GM18517 (cell line): ENCODE data around the gene SIX5.

Experiments
- ATAC-seq: cut with Tn5 transposase; IDR thresholded peaks from one replicate; pipeline ENCODE4 v1.9.1; 2021; ENCODE audit warnings: mild to moderate bottlenecking, moderate library complexity; ENCODE audit not compliant: unreplicated experiment

SIX5 gene

DNA sequence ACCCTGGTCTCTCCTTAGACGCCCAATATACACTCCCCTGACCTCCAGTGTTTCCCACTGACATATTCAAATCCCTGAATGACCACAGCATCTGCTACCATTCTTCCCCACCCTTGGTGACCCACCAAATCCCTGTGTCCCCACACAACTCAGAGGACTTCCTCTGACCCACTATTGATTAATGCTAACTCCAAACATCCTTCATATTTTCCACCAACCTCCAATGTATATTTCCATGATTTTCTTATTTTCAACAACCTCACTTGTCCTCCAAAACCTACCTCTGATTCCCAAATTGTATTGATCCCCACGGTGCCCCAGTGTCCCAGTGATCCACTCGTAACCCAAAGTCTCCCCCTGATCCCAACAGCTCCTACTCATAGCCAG, 24.1 kb upstream of the SIX5 start:
- no peak for ATAC-seq

- peak; percentile 86 for ATAC-seq
Observed at GRCh38 chr19:45792470-45793177, 23.6 kb upstream of the SIX5 start, which contains the start of gene DMWD. Gene DMWD, minus strand, starts transcription at chr19:45792845. Its CDS starts 89 bp downstream, at chr19:45792756.

GRCh38 chr19:45791744-45792469, 22.9 kb upstream of the SIX5 start:
- peak; percentile 5 for ATAC-seq

DNA sequence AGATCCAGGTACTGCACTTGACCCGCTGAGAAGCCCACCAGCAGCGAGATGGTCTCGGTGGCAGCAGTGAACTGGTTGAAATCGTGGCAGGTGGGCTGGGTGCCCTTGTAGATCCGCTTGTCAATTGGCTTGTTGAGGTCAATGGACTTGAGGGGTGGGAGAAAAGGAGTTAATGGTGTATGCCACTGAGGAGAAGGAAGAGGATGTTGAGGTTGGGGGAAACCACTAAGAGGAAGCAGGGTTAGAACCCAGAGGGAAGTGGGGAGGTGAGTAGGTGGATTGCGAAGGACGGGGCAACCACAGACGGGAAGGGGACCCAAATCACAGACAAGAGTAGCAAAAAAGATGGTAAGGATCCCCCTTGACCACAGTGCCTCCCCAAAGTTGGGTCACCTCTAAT, 21.9 kb upstream of the SIX5 start:
- no peak for ATAC-seq

DNA sequence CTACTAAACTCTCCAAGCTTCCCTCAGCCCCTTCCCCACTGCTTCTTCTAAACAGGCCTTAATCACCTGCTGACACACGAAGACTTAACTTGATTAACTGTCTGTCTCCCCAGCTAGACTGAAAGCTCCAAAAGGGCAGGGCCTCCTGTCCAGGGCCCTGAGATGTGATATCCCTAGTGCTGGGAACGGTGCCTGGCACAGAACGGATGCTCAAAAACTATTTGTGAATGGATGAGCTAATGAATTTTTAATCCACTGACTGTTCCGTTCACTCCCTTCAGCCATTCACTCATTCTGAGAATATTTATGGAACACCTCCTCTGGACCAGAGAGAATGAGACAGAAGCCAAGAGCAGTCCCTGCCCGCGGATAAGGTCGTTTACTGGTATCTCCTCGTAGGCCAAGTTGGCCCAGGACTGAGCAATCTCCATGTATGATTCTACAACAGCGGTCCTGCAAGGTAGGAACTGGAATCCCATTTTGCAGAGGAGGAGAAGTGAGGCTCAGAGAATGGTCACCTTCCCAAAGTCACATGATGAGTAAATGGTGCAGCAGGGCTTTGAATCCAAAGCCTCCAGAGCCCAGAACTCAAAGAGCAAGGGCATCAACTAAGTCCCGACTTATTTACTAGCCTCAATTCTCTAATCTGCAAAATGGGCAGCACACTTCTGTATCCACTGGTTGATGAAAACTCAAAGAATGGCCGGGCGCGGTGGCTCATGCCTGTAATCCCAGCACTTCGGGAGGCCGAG, 20.2 kb upstream of the SIX5 start:
- ATAC-seq: no peak

DNA sequence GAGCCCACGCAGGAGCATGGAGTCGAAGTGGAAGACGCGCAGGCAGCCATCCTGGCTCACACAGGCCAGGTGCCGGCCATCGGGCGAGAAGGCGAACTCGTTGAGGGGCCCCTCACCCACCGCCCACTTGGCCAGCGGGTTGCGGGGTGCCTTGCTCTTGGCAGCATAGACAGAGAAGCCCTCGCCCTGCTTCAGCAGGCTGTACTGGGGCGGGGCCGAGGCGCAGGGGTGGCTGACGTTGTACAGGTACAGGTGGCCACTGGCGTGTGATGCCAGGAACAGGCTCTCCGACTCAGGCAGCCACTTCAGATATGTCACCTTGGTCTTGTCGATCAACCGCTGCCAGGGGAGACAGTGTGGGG, 17.5 kb upstream of the SIX5 start:
- no peak for ATAC-seq

GRCh38 chr19:45785781-45786532, 16.9 kb upstream of the SIX5 start:
- no peak for ATAC-seq

GRCh38 chr19:45785097-45785496, 16.0 kb upstream of the SIX5 start:
- ATAC-seq: no peak

GRCh38 chr19:45784096-45784495, 15.0 kb upstream of the SIX5 start:
- no peak for ATAC-seq

- ATAC-seq: no peak
Observed at GRCh38 chr19:45782820-45783785, 14.1 kb upstream of the SIX5 start.

DNA sequence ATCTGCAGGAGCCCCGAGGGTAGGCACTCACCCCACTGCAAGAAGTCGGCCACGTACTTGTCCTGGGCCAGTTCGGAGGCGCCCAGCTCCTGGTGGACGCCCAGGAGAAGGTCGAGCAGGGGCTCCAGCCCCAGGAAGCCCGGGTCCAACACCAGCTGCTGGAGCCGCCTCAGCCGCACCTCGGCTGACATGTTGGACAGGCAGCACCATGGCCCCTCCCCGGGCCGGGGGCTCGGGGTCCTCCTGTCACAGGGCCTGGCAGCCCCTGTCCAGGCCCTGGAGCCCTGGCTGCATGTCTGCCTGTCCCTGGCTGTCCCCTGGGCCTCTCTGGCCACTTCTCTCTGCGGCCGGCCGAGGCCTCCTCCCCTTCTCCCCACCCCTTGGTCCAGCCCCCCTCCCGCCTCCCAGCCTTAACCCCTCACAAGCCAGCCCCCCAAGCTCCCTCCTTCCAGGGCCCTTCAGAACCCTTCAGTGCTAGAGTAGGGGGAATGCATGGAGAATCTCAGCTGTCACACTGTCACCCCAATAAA, 13.2 kb upstream of the SIX5 start, which contains the start of gene DMPK:
DMPK (minus strand) TSS at position 329 of the 530 bp plus-strand sequence; CDS start at position 191, 138 bp downstream.
- no peak for ATAC-seq

GRCh38 chr19:45781214-45782161, 12.4 kb upstream of the SIX5 start:
- no peak for ATAC-seq

DNA sequence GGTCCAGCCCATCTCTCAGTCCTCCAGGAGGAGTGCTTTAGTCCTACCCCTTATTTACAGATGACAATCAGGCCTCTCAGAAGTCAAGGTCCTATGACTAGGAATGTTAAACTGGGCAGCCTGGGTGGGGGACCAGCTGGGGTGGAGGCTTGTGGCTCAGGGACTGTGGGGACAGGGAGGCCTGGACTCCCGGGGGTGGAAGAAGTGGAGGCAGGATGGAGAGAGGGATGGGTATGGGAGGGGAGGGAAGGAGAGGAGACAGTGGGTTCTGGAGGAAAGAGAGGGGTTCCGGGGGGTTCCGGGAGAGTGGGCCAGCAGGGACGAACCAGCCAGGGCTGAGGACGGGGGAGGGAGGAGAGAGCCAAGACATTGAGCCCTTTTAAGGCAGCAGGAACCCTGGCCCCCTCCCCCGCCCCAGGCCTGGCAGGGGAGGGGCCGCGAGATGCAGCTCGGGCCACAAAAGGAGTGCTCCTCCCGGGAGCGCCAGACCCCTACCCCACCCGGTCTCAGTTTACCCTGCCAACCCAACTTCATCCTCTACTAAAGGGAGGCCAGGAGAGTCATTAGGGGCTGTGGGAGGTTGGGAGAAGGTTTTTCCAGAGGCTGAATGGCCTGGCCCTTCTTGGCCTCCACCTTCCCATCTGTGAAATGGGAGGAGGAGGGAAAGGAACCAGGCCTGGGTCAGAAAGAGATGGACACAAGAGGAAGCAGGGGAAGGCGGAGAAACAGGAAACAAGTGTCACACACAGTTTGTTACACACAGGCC, 11.6 kb upstream of the SIX5 start:
- ATAC-seq: no peak

DNA sequence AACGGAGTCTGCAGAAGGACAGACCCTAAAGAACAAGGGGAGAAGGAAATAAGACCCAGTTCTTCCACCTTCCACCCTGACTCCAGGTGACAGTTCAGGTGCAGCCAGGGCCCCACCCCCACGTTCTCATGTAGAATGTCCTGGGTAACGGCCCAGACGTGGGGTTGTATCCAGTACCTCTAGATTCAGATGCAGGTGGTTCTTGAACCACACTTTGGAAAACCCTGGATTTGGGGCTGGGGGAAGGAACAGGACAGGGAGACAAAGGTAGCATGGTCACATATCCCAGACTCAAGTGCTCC, 11.0 kb upstream of the SIX5 start:
- no peak for ATAC-seq

GRCh38 chr19:45779231-45780145, 10.4 kb upstream of the SIX5 start:
- ATAC-seq: no peak

- ATAC-seq: no peak
Observed at GRCh38 chr19:45778010-45778661, 9.1 kb upstream of the SIX5 start.
